K562 (cell line): Measurements from ENCODE around the gene RALA. TPM values are rescaled to one million over a fixed set of nuclear protein-coding genes. Genes with fewer than 3 reads are reported as not detected.

Experiments used
- AFF1 ChIP-seq, 2 experiments: fragments of 450-650 bp; IDR thresholded peaks; 2 replicates each; pipeline ENCODE4 v1.6.1; 2018; ENCODE audit warnings: mild to moderate bottlenecking in 2 of 2, low read depth in 1 of 2; ENCODE audit not compliant: partially characterized antibody in 2 of 2
- GATAD2B ChIP-seq: fragments of 450-650 bp; IDR thresholded peaks from 2 replicates; pipeline ENCODE4 v1.6.1; 2017; ENCODE audit warnings: mild to moderate bottlenecking, borderline replicate concordance
- MAFG ChIP-seq: fragments of 450-650 bp; conservative IDR thresholded peaks from 2 replicates; pipeline ENCODE4 v1.6.1; 2016; ENCODE audit warnings: missing genetic modification characterization, missing compliant biosample characterization
- NFATC3 ChIP-seq: fragments of 450-650 bp; IDR thresholded peaks from 2 replicates; pipeline ENCODE4 v1.6.1; 2017; ENCODE audit warnings: mild to moderate bottlenecking
- NR0B1 ChIP-seq: fragments of 450-650 bp; IDR thresholded peaks from one replicate; pipeline ENCODE4 v1.6.1; 2018; ENCODE audit warnings: mild to moderate bottlenecking, moderate library complexity; ENCODE audit not compliant: partially characterized antibody
- PHB ChIP-seq: fragments of 250-450 bp; sonication (Bioruptor Pico); IDR thresholded peaks from 2 replicates; pipeline ENCODE4 v1.5.0; 2021
- POLR3G ChIP-seq: IDR thresholded peaks from 2 replicates; pipeline ENCODE4 v1.6.1; 2011; ENCODE audit not compliant: insufficient read length, insufficient replicate concordance; ENCODE audit errors: extremely low read depth
- RBM15 ChIP-seq: fragments of 200-400 bp; formaldehyde crosslinking; IDR thresholded peaks from 2 replicates; pipeline ENCODE4 v1.6.1; 2018; ENCODE audit warnings: mild to moderate bottlenecking, low read length, moderate library complexity; ENCODE audit not compliant: insufficient read depth
- ZNF583 ChIP-seq: fragments of 250-450 bp; sonication (Bioruptor Pico); IDR thresholded peaks from 2 replicates; pipeline ENCODE4 v1.4.0; 2020
- polyA plus RNA-seq, 8 experiments: library from polyadenylated mRNA; depleted of rRNA in 4 of 8; stranded (reverse) in 5 of 8; unstranded in 3 of 8; fragments of >200 nt; fragmentation: Nextera tagmentation in 2 of 8; fragmentation: Illumina TruSeq in 1 of 8; extraction: Ambion mirVana in 2 of 8; extraction: Trizol in 1 of 8; gene quantifications; 2 replicates each; pipeline versions ENCODE4 v1.2.1 to v1.2.3, GENCODE V29; 2011 to 2014; ENCODE audit warnings: inconsistent platforms in 1 of 8, missing spikeins in 1 of 8
- total RNA-seq, 7 experiments: library from RNA; depleted of rRNA in 6 of 7; stranded (reverse); fragments of >200 nt in 6 of 7; fragmentation: Illumina TruSeq in 2 of 7; extraction: Trizol in 2 of 7; gene quantifications; 2 replicates each; pipeline versions ENCODE4 v1.2.1 to v1.2.3, GENCODE V29; 2011 to 2021; ENCODE audit warnings: low replicate concordance in 1 of 7

The RALA gene
- total and polyA plus RNA-seq, 9 of the 15 experiments (the other 6 are each of a cell fraction or from before 2014, with no cell fraction given), result 7.2 to 28.0 (median 25.7) TPM

- TF ChIP-seq AFF1 (IDR thresholded peaks at IDR 0.05; ENCODE audit: low read depth in 1 of 2, partially characterized antibody in 2 of 2) (no peak), GATAD2B (no peak), ZNF583 (CRISPR knock-in tag) (no peak), MAFG (no peak), RBM15 (no peak), POLR3G (no peak), PHB (CRISPR knock-in tag) (no peak), NR0B1 (no peak), NFATC3 (no peak)
Observed at GRCh38 chr7:39633563-39634477, 10.4 kb downstream of the RALA start (continued).
